Measurements from ENCODE around the gene KLK4.
A peak's percentile ranks its signal among the peaks of the same experiment; 100 is the strongest.

Gene KLK4, protein sequence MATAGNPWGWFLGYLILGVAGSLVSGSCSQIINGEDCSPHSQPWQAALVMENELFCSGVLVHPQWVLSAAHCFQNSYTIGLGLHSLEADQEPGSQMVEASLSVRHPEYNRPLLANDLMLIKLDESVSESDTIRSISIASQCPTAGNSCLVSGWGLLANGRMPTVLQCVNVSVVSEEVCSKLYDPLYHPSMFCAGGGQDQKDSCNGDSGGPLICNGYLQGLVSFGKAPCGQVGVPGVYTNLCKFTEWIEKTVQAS

DNA sequence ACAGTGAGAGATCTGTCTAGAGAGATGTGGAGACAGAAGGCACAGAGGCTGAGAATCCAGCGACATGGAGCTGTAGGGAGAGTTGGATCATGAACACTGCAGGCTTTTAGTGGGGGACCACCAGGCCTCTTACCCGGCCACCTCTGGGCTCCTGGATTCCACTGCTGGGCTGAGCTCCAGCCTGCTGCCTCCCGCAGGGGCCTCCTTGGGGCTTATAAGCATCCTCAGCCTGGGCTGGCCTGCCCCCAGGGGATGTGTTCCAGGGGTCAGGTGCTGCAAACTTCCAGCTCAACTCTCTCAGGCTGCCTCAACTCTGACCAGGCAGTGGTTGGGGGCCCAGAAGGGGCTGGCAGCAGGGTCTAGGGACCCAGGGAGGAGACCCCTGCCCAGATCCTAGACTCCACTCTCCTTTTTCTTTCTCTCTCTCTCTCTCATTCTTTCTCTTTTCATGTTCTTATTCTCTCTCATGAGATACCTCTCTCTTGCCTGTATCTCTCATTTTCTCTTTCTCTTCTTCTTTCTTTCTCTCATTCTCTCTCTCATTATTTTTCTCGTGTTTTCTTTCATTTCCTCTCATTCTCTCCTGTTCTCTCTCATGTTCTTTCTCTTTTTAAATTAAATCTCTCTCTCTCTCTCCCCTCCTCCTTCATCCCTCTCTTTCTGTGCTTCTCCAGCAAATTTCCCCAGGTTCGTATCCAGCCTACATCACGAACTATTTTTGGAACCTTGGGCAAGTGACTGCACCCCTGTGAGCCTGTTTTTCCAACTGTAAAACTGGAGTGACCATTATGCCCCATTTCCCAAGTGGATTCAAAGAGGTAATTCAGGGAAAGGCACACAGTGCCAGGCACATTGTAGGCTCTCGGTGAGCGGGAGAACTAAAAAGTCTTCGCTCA lies at the start of gene KLK4:
TSS of gene KLK4 (minus strand) at position 190 of the 896 bp plus-strand sequence. CDS start 657 bp downstream, outside the sequence.
- DNase-seq (ENCODE audit: low read depth in 2 of 2) = no peak

DNA sequence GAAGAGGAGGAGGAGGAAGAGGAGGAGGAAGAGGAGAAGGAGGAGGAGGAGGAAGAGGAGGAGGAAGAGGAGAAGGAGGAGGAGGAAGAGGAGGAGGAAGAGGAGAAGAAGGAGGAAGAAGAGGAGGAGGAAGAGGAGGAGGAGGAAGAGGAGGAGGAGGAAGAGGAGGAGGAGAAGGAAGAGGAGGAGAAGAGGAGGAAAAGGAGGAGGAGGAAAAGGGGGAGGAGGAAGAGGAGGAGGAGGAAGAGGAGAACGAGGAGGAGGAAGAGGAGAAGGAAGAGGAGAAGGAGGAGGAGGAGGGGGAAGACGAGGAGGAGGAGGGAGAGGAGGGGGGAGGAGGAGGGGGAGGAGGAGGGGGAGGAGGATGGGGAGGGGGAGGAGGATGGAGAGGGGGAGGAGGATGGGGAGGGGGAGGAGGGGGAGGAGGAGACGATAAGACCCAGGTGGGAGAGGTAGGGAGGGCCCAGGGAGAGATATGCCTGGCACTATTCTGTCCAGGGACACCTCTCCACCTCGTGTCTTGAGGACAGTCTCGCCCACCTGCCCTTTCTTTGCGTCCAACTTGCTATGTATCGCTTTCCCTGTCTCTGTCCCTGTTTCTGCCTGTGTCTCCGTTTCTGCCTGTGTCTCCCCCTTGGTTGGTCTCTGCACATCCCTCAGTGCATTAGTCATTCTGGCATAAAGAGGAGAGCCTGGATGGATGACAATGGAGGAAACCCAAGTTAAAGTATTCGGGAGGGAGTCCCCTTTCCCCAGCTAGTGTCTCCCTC lies 48.7 kb upstream of the KLK4 start:
- DNase-seq (ENCODE audit: low read depth in 2 of 2) = no peak

DNA sequence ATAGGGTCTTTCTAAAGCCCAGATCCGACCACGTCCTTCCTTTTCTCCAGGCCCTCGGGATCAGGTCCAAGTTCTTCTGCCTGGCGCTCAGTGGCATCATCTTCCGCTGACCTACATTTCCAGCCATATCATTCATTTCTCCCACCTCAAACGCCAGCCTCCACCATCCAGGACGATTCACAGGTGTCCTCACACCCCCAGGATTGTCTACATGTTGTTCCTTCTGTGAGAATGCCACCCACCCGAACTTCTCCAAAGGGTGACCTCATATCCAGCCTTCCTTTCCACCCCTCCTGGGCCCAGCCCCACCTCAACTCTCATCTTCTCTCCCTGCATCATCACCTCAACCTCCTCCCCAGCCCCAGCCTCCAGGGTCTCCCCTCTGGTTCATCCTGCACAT lies 46.4 kb upstream of the KLK4 start:
- DNase-seq (ENCODE audit: low read depth in 2 of 2) = no peak

DNA sequence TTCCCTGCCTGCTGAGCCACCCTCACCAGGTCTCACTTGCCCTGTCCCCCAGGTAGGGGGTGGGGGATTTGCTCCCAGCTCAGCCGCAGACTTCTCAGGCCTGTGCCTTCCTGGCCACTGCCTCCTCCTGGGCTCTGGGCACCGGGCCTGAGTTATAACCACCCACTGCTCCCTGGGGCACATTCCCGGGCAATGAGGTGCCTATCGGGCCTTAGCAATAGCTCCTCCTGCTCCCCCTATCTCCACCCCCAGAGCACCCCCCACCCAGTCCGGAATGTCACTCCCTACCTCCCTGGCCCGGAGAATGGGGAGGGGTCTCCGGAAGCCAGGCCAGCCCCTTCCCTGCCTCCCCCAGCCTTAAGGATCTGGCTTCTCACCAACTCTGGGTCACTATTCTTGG lies 41.7 kb upstream of the KLK4 start, which contains the start of gene KLK5:
TSS of gene KLK5 (minus strand) at position 129 of the 400 bp plus-strand sequence. CDS start 381 bp downstream, outside the sequence.
- no peak for DNase-seq (ENCODE audit: low read depth in 2 of 2)

DNA sequence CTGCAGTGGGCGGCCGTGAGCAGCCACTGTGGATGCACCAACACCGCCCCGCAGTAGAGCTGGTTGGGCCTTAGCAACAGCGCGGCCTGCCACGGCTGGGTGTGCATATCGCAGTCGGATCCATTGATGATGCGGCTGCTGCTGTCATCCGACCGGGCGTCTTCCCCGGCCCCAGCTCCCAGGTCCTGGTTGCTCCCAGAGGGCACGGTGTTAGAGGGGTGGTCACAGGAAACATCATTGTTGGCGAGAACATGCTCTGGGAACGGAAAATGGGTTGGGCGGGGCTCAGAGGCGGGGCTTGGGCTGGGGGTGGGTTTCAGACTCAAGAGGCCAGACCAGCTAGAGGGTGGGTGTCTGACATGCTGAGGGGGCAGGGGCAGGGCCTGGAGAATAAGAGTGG lies 38.7 kb upstream of the KLK4 start:
- DNase-seq (ENCODE audit: low read depth in 2 of 2) = no peak

DNA sequence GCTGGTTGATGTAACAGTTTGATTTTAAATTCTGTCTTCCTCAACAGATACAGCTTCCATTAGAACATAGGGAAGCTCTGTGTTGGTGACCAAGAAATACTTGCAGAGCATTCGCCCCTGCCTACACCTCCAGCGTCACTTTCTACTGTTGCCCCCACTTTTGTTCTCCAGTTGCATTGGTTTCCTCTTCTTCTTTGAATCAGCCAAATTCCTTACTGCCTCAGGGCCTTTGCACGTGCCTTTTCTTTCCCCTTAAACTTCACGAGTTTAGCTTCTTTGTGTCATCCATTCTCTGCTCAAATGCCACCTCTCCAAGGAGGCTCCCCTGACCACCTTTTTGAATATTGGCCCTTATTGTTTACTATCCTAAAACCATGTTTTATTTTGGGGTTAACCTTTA lies 35.9 kb upstream of the KLK4 start:
- no peak for DNase-seq (ENCODE audit: low read depth in 2 of 2)

DNA sequence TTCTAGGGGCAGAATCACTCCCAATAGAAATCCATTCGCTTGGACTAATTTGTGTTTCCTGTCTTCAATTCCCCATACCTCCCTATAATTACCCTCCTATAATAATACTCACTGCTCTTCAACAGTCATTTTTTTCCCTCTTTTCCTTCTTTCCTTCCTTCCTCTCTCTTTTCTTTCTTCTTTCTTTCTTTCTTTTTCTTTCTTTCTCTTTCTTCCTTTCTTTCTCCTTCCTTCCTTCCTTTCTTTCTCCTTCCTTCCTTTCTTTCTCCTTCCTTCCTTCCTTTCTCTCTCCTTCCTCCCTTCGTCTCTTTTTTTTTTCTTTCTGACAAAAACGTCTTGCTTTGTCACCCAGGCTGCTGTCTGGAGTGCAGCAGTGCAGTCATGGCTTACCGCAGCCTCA lies 33.6 kb upstream of the KLK4 start:
- DNase-seq (ENCODE audit: low read depth in 2 of 2) = no peak

DNA sequence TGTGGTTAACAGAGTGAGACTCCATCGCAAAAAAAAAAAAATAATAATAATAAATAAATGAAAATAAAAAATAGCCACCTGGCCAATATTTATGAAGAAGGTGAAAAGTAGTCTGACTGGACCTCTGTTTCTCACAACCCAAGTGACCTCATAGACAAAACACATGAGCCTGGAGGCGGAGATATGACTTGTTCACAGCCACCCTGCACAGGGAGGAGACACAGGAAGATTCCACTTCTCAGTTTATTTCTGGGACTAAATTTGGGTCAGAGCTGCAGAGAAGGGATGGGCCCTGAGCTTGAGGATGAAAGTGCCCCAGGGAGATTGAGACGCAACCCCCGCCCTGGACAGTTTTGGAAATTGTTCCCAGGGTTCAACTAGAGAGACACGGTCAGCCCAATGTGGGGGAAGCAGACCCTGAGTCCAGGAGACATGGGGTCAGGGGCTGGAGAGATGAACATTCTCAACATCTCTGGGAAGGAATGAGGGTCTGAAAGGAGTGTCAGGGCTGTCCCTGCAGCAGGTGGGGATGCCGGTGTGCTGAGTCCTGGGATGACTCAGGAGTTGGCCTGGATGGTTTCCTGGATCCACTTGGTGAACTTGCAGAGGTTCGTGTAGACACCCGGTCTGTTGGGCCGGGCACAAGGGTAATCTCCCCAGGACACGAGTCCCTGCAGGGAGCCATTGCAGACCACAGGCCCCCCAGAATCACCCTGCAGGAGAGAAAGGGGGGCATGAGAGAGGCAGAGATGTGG lies 32.1 kb upstream of the KLK4 start:
- no peak for DNase-seq (ENCODE audit: low read depth in 2 of 2)

DNA sequence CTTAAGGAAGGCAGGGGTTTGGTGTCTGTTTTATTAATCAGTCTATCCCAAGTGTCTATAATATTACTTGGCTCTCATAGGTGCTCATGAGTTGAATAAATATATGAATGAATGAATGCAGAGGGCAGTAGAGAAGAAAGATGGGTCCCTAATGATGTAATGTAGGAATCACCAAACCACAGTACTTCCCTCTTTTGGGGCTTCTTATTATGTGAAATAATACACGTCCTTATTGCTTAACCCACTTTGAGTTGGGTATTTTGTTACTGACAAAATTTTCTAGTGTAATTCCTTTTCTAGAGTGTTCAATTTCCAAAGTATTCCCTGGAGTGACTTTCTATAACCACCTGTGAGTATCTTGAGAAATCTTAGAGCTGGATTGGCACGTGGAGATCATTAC lies 28.4 kb upstream of the KLK4 start:
- DNase-seq (ENCODE audit: low read depth in 2 of 2) = no peak

DNA sequence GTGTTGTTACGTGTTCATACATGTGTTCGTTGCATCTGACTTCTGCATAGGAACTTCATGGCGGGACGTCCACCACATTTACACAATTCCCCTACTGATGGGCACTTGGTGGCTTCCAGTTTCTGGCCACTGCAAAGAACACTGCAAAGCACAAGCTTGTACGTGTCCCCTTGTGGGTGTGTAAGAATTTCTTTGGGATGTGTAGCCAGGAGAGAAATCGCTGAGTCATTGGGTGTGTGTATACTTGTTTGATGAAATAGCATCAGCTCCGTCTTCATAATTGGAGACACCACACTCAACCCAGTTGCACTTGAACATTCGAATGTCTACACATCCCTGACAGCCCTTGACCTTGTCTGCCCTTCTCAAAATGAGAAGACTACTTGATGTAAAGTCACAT lies 22.4 kb upstream of the KLK4 start:
- DNase-seq (ENCODE audit: low read depth in 2 of 2) = no peak

DNA sequence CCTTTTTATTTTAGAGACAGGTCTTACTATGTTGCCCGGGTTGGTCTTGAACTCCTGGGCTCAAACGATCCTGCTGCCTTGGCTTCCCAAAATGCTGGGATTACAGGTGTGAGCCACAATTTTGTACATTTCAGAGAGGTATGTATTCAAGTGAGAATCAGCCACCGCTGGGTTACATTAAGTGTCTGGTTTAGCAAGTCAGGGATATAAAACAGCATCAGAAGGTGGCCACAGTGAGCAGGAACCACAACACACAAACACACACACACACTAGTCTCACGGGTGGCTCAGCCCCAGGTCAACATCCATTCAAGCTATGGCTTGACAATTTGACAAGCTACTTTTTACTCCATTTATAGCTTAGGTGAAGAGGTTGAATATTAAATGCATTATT lies 21.5 kb upstream of the KLK4 start:
- DNase-seq (ENCODE audit: low read depth in 2 of 2) = no peak

DNA sequence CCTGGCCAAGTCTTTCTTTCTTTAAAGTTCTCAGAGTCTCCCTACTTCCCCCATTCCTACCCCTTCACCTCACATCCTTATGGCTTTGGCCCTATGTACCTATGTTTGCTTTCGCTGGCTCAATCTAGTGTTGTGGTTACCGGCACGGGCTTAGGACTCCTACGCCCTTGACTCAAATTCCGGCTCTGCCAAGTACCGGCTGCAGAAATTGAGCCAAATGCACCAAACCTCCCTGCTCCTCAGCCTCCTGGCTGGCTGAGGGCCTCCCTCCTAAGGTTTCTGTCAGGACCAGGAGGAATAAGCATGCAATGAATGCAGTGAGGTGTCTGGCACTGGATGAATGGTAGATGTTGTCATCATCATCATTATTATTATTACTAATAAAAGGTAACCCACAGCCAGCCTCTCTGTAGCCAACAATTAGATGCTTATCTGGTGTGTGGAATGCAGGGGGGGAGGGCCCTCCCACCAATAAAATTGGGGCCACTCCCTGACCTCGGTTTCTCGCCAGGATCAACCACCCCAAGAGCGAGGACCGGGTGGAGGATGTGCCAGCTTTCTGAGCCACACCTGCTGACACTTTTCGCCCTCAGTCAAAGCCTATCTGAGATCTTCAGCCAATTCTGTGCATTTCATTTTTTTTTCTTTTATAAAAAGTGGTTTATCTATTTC lies 21.0 kb upstream of the KLK4 start:
- no peak for DNase-seq (ENCODE audit: low read depth in 2 of 2)

DNA sequence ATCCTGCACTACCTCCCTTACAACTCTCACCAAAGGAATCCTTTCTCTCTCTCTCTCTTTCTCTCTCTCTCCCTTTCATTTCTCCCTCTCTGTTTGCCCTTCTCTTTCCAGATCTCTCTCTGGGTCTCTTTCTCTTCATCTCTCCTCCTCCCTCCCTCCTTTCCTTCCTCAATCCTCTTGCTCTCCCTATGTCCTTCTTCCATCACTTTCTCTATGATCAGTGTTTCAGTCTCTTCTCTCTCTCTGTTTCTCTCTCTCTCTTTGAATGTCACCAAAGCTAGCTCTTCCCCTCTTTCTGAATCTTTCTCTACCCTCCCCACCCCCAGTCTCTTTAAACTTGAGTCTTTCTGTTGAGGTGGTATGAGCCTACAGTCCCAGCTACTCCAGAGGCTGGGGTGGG lies 19.8 kb upstream of the KLK4 start:
- DNase-seq (ENCODE audit: low read depth in 2 of 2) = no peak

DNA sequence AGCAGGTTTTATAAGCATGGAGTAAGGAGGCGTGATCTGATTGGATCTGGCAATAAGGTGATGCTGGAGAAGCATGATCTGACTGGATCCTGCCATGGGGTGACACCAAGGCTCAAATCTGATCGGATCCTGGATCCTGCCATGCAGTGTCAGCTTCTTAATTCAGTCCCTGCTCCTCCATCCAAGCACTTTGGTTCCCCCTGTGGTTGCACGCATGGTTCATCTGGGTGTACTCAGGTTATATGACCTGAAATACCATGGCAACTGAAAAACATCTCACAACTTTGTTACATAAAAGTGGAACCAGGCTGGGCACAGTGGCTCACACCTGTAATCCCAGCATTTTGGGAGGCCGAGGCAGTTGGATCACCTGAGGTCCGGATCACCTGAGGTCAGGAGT lies 17.6 kb upstream of the KLK4 start:
- no peak for DNase-seq (ENCODE audit: low read depth in 2 of 2)

DNA sequence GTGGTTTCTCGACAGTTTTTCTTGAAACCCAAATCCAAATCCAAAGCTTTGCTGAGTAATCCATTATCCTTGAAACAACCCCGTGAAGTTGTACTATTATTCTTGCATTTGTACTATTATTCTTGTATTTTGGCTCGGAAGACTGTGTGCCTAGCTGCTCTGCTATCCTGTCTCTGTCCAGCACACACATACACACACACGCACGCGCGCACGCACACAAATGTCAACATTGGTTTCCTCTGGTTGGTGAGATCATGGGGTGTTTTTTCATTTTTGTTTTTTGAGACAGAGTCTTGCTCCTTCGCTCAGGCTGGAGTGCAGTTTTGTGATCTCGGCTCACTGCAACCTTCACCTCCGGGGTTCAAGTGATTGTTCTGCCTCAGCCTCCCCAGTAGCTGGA lies 14.9 kb upstream of the KLK4 start:
- DNase-seq (ENCODE audit: low read depth in 2 of 2) = no peak

DNA sequence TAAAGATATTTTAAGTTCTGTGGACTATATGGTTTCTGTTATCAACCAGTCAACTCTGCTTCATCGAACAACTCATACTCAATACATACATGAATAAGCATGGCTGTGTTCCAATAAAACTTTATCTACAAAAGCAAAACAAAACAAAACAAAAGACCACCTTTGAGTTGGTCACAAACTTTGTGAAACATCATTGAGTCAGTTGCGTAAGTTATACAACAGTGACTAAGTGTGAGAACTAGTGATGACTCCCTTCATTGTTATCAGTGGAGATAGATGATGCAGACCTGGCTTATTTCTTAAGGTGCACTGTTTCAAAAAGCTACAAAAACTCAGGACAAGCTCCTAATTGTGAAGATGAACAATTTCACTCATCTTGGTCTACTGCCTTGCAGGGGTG lies 14.5 kb upstream of the KLK4 start:
- no peak for DNase-seq (ENCODE audit: low read depth in 2 of 2)

DNA sequence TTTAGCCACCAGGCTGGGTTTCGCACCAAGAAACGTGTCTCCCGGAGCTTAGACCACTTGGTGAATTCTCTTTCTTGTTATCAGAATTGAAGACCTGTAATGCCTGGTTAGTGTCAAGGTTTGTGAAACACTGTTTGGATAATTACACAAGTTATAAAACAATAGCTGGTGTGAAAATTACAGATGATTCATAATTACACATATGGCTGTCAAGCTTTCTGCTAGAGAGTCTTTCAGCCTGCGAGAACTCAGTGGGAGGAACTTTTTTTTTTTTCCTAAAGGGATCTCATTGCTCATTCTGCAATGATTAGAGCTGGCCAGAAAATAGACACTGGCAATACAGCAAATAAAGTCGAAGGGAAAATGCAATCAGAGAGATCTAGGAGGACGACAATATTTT lies 13.4 kb upstream of the KLK4 start:
- no peak for DNase-seq (ENCODE audit: low read depth in 2 of 2)

DNA sequence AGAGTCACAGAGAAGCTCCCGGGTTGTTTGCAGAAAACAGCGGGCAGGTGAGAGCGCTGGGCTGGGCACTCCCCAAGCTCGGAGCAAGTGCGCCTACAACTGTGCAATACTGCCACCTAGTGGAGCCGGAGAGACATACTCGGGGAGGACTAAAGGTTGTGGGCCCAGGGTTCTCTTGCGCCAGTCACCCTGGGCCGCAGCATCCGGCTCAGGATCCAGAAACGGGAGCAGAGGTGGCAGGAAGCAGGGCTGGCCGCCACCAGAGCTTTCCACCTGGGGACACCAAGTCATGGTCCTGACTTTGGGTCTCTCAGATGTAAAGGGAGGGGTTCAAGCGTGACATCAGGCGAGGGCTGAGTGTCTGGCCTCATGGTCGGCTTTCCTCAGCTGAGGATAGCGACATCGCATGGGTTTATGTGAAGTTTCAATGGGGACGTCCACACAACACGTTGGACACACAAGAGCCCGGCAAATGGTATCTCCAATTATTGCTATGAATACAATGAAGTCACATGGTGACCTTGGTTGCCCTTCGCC lies 11.2 kb upstream of the KLK4 start:
- peak; percentile 60 to 74 for DNase-seq (ENCODE audit: low read depth in 2 of 2)

DNA sequence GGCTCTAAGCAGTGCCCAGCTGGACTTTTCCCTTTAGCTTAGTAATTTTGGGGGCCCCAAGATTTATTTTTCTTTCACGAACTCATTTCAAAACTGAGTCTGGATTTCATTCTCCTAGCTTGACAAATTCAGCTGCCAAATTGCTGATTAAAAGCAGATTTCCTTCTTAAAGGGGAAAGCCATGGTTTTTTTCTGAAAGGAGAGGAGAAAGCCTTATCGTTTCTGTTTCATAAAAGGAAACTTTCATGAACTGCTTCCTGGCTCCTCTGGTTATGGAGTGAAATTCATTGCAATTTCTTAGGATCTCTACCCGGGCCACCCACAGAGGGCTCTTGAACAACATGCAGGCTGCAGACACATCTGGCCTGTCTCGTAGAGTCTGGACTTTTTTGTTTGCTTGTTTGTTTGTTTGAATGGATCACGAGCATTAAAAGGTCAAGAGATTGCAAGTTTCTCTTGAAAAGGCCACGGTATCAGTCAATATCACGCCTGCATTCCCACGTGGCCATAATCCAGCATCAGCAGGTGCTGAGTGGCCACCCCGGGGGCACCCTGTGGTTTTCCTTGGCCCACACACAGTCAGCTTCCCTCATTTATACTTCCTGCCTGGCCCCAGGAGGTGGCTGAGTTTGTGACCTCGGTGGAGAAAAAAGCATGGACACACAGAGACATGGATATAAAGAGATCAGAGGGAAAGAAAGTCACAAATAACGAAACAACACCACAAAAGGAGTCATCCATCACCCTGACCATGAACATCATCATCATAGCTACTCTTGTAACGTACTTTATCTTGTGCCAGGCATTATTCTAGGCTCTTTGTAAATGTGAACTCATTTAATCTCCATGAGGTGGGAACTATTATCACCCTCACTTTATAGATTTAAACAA lies 10.5 kb upstream of the KLK4 start:
- no peak for DNase-seq (ENCODE audit: low read depth in 2 of 2)

DNA sequence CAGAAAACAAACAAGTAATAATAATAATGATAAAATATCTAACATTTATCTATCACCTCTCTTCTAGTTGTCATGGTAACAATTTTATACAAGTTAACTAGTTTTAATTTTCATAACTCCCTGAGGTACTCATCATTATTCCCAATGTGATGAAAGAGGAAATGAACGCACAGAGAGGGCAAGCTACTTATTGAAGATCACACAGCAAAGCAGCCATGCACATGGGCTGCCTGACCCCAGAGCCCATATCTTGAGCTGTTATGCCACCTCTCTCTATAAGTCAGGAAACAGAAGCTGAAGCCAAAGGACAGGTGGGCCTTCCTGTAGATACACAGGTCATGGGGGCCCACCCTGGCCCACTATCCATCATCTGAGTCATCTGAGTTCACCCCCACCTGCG lies 4.9 kb upstream of the KLK4 start:
- no peak for DNase-seq (ENCODE audit: low read depth in 2 of 2)

All from stimulated activated CD4-positive, alpha-beta T cell treated with anti-CD3 and anti-CD28 coated beads, Interleukin-15, amount 100 ng/mL, for 48 hours (primary cell).